Spleen (tissue), 11 donors: ENCODE results near the gene MPND. TPM values are rescaled to one million over a fixed set of nuclear protein-coding genes. Genes with fewer than 3 reads are reported as not detected.

Experiments
- DNase-seq: peaks from one replicate; pipeline ENCODE4 v3.0.0-alpha.2; 2020
- H3K27ac ChIP-seq, 8 donors: fragments of 200-600 bp; sonication (generic) in 7 of 8; 1 replicate in 4 of 8; 2 replicates in 4 of 8; pipeline versions ENCODE4 v1.5.0 to v1.8.0; 2016 to 2021; ENCODE audit warnings: inconsistent platforms in 4 of 8, mild to moderate bottlenecking in 4 of 8, moderate library complexity in 1 of 8
- H3K27me3 ChIP-seq, 7 donors: fragments of 200-600 bp; sonication (generic) in 6 of 7; replicated peaks in 1 of 7; 1 replicate in 4 of 7; 2 replicates in 3 of 7; pipeline versions ENCODE4 v1.5.0 to v1.8.0; 2016 to 2021; ENCODE audit warnings: inconsistent platforms in 3 of 7, mild to moderate bottlenecking in 1 of 7
- H3K36me3 ChIP-seq, 6 donors: fragments of 200-600 bp; sonication (generic) in 5 of 6; 1 replicate in 4 of 6; 2 replicates in 2 of 6; pipeline versions ENCODE4 v1.5.0 to v1.8.0; 2016 to 2021; ENCODE audit warnings: inconsistent platforms in 2 of 6
- H3K4me1 ChIP-seq, 6 donors: fragments of 200-600 bp; sonication (generic) in 5 of 6; 1 replicate in 3 of 6; 2 replicates in 3 of 6; pipeline versions ENCODE4 v1.5.0 to v1.8.0; 2016 to 2021; ENCODE audit warnings: inconsistent platforms in 3 of 6
- H3K4me3 ChIP-seq, 8 donors: fragments of 200-600 bp; sonication (generic) in 7 of 8; 1 replicate in 4 of 8; 2 replicates in 4 of 8; pipeline versions ENCODE4 v1.5.0 to v1.8.0; 2016 to 2021; ENCODE audit warnings: inconsistent platforms in 4 of 8, mild to moderate bottlenecking in 4 of 8, moderate library complexity in 2 of 8
- H3K9me3 ChIP-seq, 8 donors: fragments of 200-600 bp; sonication (generic) in 7 of 8; 1 replicate in 4 of 8; 2 replicates in 4 of 8; pipeline versions ENCODE4 v1.5.0 to v1.8.0; 2016 to 2021; ENCODE audit warnings: inconsistent platforms in 4 of 8
- POLR2A ChIP-seq, 3 donors: fragments of 450-650 bp; IDR thresholded peaks; one replicate each; pipeline ENCODE4 v1.5.1; 2017; ENCODE audit warnings: antibody characterized with exemption in 3 of 3, mild to moderate bottlenecking in 1 of 3
- POLR2AphosphoS5 ChIP-seq, 3 donors: sonication (generic); formaldehyde crosslinking; IDR thresholded peaks; one replicate each; pipeline ENCODE4 v1.5.1; 2017; ENCODE audit warnings: antibody characterized with exemption in 3 of 3
- WGBS, 5 donors: extraction: QIAGEN DNeasy Blood & Tissue Kit in 3 of 5; methylation state at CpG; one replicate each; pipeline versions ENCODE4 v1.1.5 to v1.1.7; 2013 to 2018; 5-methylcytosine and 5-hydroxymethylcytosine counted together
- intact Hi-C: fragments of 100-400 bp; cut with DNase I; formaldehyde crosslinking; loops from one replicate; pipeline ENCODE4 v1.15.0; 2023; ENCODE audit warnings: low total_unique reads
- polyA plus RNA-seq, 3 donors: library from polyadenylated mRNA; stranded (reverse); fragments of 200-250 nt; gene quantifications; one replicate each; pipeline ENCODE4 v1.2.1, GENCODE V29; 2013
- total RNA-seq, 7 donors: library from RNA; depleted of rRNA in 3 of 7; stranded (reverse); fragments of >200 nt in 3 of 7; fragmentation: NEBNext Ultra II Directional in 4 of 7; extraction: Animal tissue kit (Norgen Biotek cat#: 25700) in 4 of 7; gene quantifications; one replicate each; pipeline versions ENCODE4 v1.1.0 to v1.2.1, GENCODE V29; 2016 to 2021
- TF ChIP-seq, protein P1 (sequence below), 11 experiments: fragments of 200-600 bp in 7 of 11; fragments of 450-650 bp in 4 of 11; sonication (generic) in 4 of 11; IDR thresholded peaks in 8 of 11; conservative IDR thresholded peaks in 3 of 11; 1 replicate in 7 of 11; 2 replicates in 4 of 11; pipeline versions ENCODE4 v1.4.0 to v1.8.0; 2016 to 2021; ENCODE audit warnings: antibody characterized with exemption in 11 of 11, inconsistent platforms in 4 of 11, mild to moderate bottlenecking in 1 of 11
- donor health status: healthy with polysubstance abuse.
- donor health status: DM: no; HTN: no; CAD: no; lungs with moderate emphysema.
- donor health status: DM: no; HTN: no; CAD: no.
- donor health status: Bipolar disorder and iron deficiency.
- donor health status: healthy.
- donor health status: DM: no; HTN: no; CAD: no.
- donor health status: DM: yes; HTN: yes; CAD: no.

Gene MPND
- total and polyA plus RNA-seq, 10 donors: 6.4 to 24.2 (median 16.0) TPM

DNA sequence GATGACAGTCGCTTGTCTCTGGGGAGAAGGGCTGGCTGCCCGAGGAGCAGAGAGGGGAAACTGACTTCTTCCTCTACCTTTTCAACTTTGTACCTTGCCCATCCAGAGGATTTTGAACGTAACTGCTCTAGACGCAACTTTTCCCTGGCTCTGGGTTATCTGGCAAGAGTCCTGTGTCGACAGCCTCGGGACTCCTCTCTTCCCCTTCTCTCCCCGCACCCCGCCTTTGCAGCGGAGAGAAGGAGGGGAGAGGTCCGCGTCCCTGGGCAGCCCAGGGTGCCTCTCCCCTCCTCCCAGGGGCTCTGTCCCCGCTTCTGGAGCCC is 56.4 kb downstream of the MPND start:
- WGBS, 5 donors: 0% methylated on average over 9 to 12 of the region's 12 CpGs
- DNase-seq: no peak

DNA sequence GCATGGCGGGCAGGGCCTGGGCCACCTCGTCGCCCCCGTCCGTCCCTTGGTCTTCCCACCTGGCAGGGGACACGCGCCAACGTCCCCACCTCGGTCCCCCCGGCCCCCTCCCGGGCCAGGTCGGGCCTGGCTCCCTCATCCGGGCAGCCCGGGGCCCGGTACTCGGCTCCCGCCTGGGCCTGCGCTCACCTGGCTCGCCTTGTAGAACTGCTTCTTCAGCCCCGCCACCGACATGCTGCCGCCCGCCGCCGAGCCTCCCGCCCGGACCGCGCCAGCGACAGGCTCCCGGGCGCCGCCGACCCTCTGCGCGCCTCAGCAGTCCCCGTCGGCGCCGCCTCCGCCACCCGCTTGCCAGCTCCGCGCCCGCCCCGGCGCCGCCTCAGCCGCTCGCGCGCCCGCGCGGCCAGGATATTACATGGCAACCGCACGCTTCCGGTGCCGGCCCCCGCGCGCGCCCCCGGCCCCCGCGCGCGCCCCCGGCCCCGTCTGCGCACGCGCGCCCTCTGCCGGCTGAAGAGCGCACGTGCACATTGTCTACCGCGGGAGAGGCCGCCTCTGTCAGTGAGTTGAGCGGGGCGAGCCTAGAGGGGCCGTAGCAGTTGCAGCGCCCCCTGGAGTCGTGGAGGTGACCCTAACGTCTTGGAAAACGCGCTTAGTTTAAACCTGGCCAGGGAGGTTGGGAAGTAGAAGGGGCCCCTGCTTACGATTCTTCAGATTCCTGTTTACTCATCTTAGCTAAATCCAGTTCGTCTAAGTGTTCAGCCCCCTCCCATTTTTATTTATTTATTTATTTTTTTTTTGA is 57.0 kb downstream of the MPND start, which contains the start of gene SH3GL1:
SH3GL1 (minus strand) TSS at position 413 of the 802 bp plus-strand sequence; CDS start at position 234, 179 bp downstream.
- H3K4me1 ChIP-seq: peaks cover 22 to 86% (median 67%) of the 10 kb centered on the region in 6 donors
- no peaks in the 10 kb centered on the region for H3K9me3 ChIP-seq
- intact Hi-C loops: no loop called here
- WGBS, 5 donors: 1% methylated on average over 31 to 90 of the region's 90 CpGs
- peak; percentile 98 for DNase-seq
- H3K27ac ChIP-seq: peak within 1 kb of the TSS; percentile 92 to 99 (median 96)
- H3K27me3 ChIP-seq: no peaks in the 10 kb centered on the region
- peaks cover 0 to 32% (median 9%) of the 10 kb centered on the region in 6 donors for H3K36me3 ChIP-seq
- H3K4me3 ChIP-seq: peak within 1 kb of the TSS; percentile 73 to 99 (median 90)
- TF ChIP-seq POLR2AphosphoS5 (IDR thresholded peaks at IDR 0.05): peak; percentile 77 to 85 (median 80)
- TF ChIP-seq, protein P1, sequence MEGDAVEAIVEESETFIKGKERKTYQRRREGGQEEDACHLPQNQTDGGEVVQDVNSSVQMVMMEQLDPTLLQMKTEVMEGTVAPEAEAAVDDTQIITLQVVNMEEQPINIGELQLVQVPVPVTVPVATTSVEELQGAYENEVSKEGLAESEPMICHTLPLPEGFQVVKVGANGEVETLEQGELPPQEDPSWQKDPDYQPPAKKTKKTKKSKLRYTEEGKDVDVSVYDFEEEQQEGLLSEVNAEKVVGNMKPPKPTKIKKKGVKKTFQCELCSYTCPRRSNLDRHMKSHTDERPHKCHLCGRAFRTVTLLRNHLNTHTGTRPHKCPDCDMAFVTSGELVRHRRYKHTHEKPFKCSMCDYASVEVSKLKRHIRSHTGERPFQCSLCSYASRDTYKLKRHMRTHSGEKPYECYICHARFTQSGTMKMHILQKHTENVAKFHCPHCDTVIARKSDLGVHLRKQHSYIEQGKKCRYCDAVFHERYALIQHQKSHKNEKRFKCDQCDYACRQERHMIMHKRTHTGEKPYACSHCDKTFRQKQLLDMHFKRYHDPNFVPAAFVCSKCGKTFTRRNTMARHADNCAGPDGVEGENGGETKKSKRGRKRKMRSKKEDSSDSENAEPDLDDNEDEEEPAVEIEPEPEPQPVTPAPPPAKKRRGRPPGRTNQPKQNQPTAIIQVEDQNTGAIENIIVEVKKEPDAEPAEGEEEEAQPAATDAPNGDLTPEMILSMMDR (IDR thresholded peaks at IDR 0.05 in 8 of 11, conservative IDR thresholded peaks at IDR 0.05 in 3 of 11): peak; percentile 92 to 99 (median 97)
- TF ChIP-seq POLR2A (IDR thresholded peaks at IDR 0.05): peak in 2 of 3 donors; percentile 3 to 34

More for the DNA sequence above, 56.4 kb downstream of the MPND start:
- Histone ChIP-seq H3K9me3 (no peaks in the 10 kb centered on the region), H3K27me3 (no peaks in the 10 kb centered on the region), H3K4me1 (peaks cover 26 to 88% (median 73%) of the 10 kb centered on the region in 6 donors), H3K36me3 (peaks cover 0 to 38% (median 15%) of the 10 kb centered on the region in 6 donors), H3K27ac (peak overlapping the region; percentile 92 to 99 (median 96)), H3K4me3 (peak overlapping the region; percentile 73 to 99 (median 85))
- intact Hi-C loops: no loop called here
- TF ChIP-seq POLR2A (IDR thresholded peaks at IDR 0.05): no peak
- TF ChIP-seq, protein P1 (IDR thresholded peaks at IDR 0.05 in 8 of 11, conservative IDR thresholded peaks at IDR 0.05 in 3 of 11): no peak
- no peak for TF ChIP-seq POLR2AphosphoS5 (IDR thresholded peaks at IDR 0.05)

DNA sequence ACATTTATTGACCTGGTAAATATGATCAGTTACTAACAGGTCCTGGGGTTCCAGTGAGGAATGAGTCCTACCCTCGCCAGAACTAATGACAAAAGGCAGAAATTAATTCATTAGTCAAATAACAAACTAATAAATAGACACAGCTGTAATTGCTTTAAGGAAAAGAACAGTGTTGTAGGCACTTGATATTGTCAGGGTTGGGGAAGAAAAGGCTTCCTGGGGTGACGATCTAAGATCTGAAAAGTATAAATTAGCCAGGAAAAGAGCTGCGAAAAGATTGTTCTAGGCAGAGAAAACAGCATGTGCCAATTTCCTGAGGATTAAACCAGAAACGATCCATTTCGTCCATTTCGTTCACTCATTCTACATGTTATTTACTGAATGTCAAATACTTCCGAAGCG is 58.4 kb downstream of the MPND start:
- H3K4me3 ChIP-seq: peak overlapping the region in 6 of 8 donors; percentile 72 to 95 (median 90)
- TF ChIP-seq, protein P1 (IDR thresholded peaks at IDR 0.05 in 8 of 11, conservative IDR thresholded peaks at IDR 0.05 in 3 of 11): no peak
- TF ChIP-seq POLR2A (IDR thresholded peaks at IDR 0.05): no peak
- no peak for TF ChIP-seq POLR2AphosphoS5 (IDR thresholded peaks at IDR 0.05)

More for the DNA sequence above, 58.4 kb downstream of the MPND start:
- Histone ChIP-seq H3K27ac (peak overlapping the region; percentile 64 to 99 (median 92)), H3K36me3 (peaks cover 0 to 22% (median 2%) of the 10 kb centered on the region in 6 donors), H3K27me3 (no peaks in the 10 kb centered on the region), H3K4me1 (peaks cover 20 to 71% (median 56%) of the 10 kb centered on the region in 6 donors), H3K9me3 (no peaks in the 10 kb centered on the region)
- DNase-seq: no peak
- 1 to 2% (median 1%) methylated on average over 8 of the region's 8 CpGs for WGBS, 5 donors
- intact Hi-C loops: no loop called here
